Astrocyte (in vitro differentiated cells and primary cell): Measurements from ENCODE around the gene RGS8. TPM values are rescaled to one million over a fixed set of nuclear protein-coding genes. Genes with fewer than 3 reads are reported as not detected.

ENCODE experiments used
- DNase-seq: peaks from one replicate; pipeline ENCODE4 v3.0.0-alpha.2; 2010; ENCODE audit warnings: low read depth
- FAIRE-seq: peaks from 2 replicates; lab custom pipeline; 2011; peaks lifted over from hg19 to GRCh38; lab: Jason Lieb, UNC
- H2AFZ ChIP-seq: 2 replicates; pipeline ENCODE4 v1.6.0; 2012; ENCODE audit warnings: low read depth, low read length, inconsistent platforms
- H3K27ac ChIP-seq: 2 replicates; pipeline ENCODE4 v1.5.1; 2011; ENCODE audit warnings: low read depth, low read length, inconsistent platforms
- H3K27me3 ChIP-seq: 2 replicates; pipeline ENCODE4 v1.6.0; 2011; ENCODE audit warnings: low read length, inconsistent platforms; ENCODE audit not compliant: insufficient read depth
- H3K36me3 ChIP-seq: 2 replicates; pipeline ENCODE4 v1.5.1; 2011; ENCODE audit warnings: low read length, inconsistent platforms; ENCODE audit not compliant: insufficient read depth
- H3K4me1 ChIP-seq: 2 replicates; pipeline ENCODE4 v1.5.1; 2011; ENCODE audit warnings: low read length, inconsistent platforms; ENCODE audit not compliant: insufficient read depth
- H3K4me2 ChIP-seq: 2 replicates; pipeline ENCODE4 v1.6.0; 2012; ENCODE audit warnings: low read length, inconsistent platforms
- H3K4me3 ChIP-seq: 2 replicates; pipeline ENCODE4 v1.5.1; 2011; ENCODE audit warnings: low read depth, mild to moderate bottlenecking, low read length, inconsistent platforms; ENCODE audit not compliant: insufficient read depth
- H3K79me2 ChIP-seq: 2 replicates; pipeline ENCODE4 v1.6.0; 2012; ENCODE audit warnings: mild to moderate bottlenecking, low read length, inconsistent platforms; ENCODE audit not compliant: insufficient read depth
- H3K9ac ChIP-seq: 2 replicates; pipeline ENCODE4 v1.6.0; 2012; ENCODE audit warnings: mild to moderate bottlenecking, low read length, inconsistent platforms
- H3K9me3 ChIP-seq: 2 replicates; pipeline ENCODE4 v1.5.1; 2012; ENCODE audit warnings: low read depth, mild to moderate bottlenecking, low read length, inconsistent platforms; ENCODE audit not compliant: insufficient read depth
- H4K20me1 ChIP-seq: 2 replicates; pipeline ENCODE4 v1.6.0; 2012; ENCODE audit warnings: low read length, inconsistent platforms; ENCODE audit not compliant: insufficient read depth
- H3K27ac Mint-ChIP-seq: one replicate; pipeline ENCODE4 v1.8.0; 2021; ENCODE audit warnings: mild to moderate bottlenecking, mixed read lengths; ENCODE audit not compliant: unreplicated experiment
- H3K27me3 Mint-ChIP-seq: one replicate; pipeline ENCODE4 v1.8.0; 2021; ENCODE audit warnings: low read depth, mixed read lengths; ENCODE audit not compliant: unreplicated experiment
- H3K36me3 Mint-ChIP-seq: one replicate; pipeline ENCODE4 v1.8.0; 2021; ENCODE audit warnings: low read depth, mixed read lengths; ENCODE audit not compliant: unreplicated experiment
- H3K4me1 Mint-ChIP-seq: one replicate; pipeline ENCODE4 v1.8.0; 2021; ENCODE audit warnings: low read depth, mixed read lengths; ENCODE audit not compliant: unreplicated experiment
- H3K4me3 Mint-ChIP-seq: one replicate; pipeline ENCODE4 v1.8.0; 2021; ENCODE audit warnings: mild to moderate bottlenecking, moderate library complexity, mixed read lengths; ENCODE audit not compliant: unreplicated experiment
- H3K9me3 Mint-ChIP-seq: one replicate; pipeline ENCODE4 v1.8.0; 2021; ENCODE audit warnings: mild to moderate bottlenecking, mixed read lengths; ENCODE audit not compliant: unreplicated experiment
- CTCF ChIP-seq: IDR thresholded peaks from 2 replicates; pipeline ENCODE4 v1.5.1; 2011; ENCODE audit warnings: low read depth, mild to moderate bottlenecking, inconsistent platforms, low read length, moderate library complexity; ENCODE audit not compliant: insufficient read depth
- EZH2 ChIP-seq: IDR thresholded peaks from 2 replicates; pipeline ENCODE4 v1.6.1; 2012; ENCODE audit warnings: mild to moderate bottlenecking, low read length, inconsistent platforms; ENCODE audit not compliant: insufficient read depth
- total RNA-seq: library from RNA; stranded (reverse); gene quantifications from 2 replicates; pipeline ENCODE4 v1.2.1, GENCODE V29; 2021

Gene RGS8
- total RNA-seq, 1 donor from 2014 or later: 0.09 TPM

DNA sequence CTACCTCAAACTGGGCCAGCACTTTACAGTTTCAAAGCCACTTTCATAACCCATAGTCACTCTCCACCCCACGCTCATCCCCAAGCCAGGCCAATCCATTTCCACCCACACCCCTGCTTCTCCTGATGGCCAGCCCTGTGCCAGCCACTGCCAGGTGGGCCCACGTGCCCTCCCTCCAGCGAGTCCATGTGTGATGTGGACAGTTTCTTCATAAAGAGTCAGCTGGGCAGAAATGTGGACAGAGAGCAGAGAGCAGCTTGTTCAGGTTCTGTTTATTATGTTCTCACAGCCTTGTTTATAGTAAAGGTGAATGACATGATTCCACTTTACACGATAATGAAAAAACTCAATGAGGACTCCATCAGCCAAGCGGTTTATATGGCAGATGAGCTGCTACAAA, 42.8 kb downstream of the RGS8 start:
- TF ChIP-seq CTCF (no peak), EZH2 (no peak)
- no peaks in the 10 kb centered on the region for H4K20me1 ChIP-seq
- no peak for FAIRE-seq
- no peaks in the 10 kb centered on the region for H3K9me3 ChIP-seq
- no peak for DNase-seq
- H3K9me3 Mint-ChIP-seq: peaks cover 12% of the 10 kb centered on the region
- H3K4me1 Mint-ChIP-seq: peaks cover 7% of the 10 kb centered on the region
- no peaks in the 10 kb centered on the region for H3K79me2 ChIP-seq
- H3K27me3 ChIP-seq: peaks cover 3% of the 10 kb centered on the region
- H3K27ac ChIP-seq: no peak overlapping the region
- no peak overlapping the region for H3K9ac ChIP-seq
- no peak overlapping the region for H3K4me3 Mint-ChIP-seq
- H2AFZ ChIP-seq: no peak overlapping the region
- H3K4me3 ChIP-seq: no peak overlapping the region
- H3K27me3 Mint-ChIP-seq: peaks cover 18% of the 10 kb centered on the region
- no peaks in the 10 kb centered on the region for H3K36me3 ChIP-seq
- H3K4me1 ChIP-seq: no peaks in the 10 kb centered on the region
- no peak overlapping the region for H3K4me2 ChIP-seq
- no peak overlapping the region for H3K27ac Mint-ChIP-seq
- no peaks in the 10 kb centered on the region for H3K36me3 Mint-ChIP-seq

- Mint-ChIP-seq H3K4me3 (no peak overlapping the region), H3K36me3 (no peaks in the 10 kb centered on the region), H3K27me3 (peaks cover 19% of the 10 kb centered on the region), H3K27ac (no peak overlapping the region), H3K4me1 (peaks cover 7% of the 10 kb centered on the region), H3K9me3 (peaks cover 12% of the 10 kb centered on the region)
- Histone ChIP-seq H3K4me1 (no peaks in the 10 kb centered on the region), H3K79me2 (no peaks in the 10 kb centered on the region), H2AFZ (no peak overlapping the region), H3K4me2 (no peak overlapping the region), H4K20me1 (no peaks in the 10 kb centered on the region), H3K36me3 (no peaks in the 10 kb centered on the region), H3K9me3 (no peaks in the 10 kb centered on the region), H3K27ac (no peak overlapping the region), H3K4me3 (no peak overlapping the region), H3K27me3 (peaks cover 3% of the 10 kb centered on the region), H3K9ac (no peak overlapping the region)
- TF ChIP-seq EZH2 (no peak), CTCF (no peak)
- DNase-seq (no peak), FAIRE-seq (no peak)
Observed at GRCh38 chr1:182639330-182639729, 45.1 kb downstream of the RGS8 start.

DNA sequence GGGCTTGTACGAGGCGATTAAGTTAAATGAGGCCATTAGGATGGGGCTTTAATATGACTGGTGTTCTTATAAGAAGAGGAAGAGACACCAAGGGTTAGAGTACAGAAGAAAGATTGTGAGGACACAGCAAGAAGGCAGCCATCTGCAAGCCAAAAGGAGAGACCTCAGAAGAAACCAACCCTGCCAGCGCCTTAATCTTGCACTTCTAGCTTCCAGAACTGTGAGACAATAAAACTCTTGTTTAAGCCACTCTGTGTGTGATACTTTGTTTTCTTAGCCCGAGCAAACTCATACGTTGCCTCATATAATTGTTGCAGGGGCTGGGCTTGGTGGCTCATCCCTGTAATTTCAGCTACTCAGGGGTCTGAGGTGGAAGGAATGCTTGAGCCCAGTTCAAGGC, 46.6 kb downstream of the RGS8 start:
- no peak for TF ChIP-seq EZH2
- TF ChIP-seq CTCF: no peak
- H3K4me2 ChIP-seq: no peak overlapping the region
- H3K4me1 ChIP-seq: no peaks in the 10 kb centered on the region
- H3K9ac ChIP-seq: no peak overlapping the region
- H3K9me3 ChIP-seq: no peaks in the 10 kb centered on the region
- H3K27ac Mint-ChIP-seq: no peak overlapping the region
- H2AFZ ChIP-seq: no peak overlapping the region
- no peaks in the 10 kb centered on the region for H3K36me3 Mint-ChIP-seq
- no peak overlapping the region for H3K27ac ChIP-seq
- H3K4me3 Mint-ChIP-seq: no peak overlapping the region
- no peak overlapping the region for H3K4me3 ChIP-seq
- peaks cover 20% of the 10 kb centered on the region for H3K27me3 Mint-ChIP-seq
- H3K79me2 ChIP-seq: no peaks in the 10 kb centered on the region
- FAIRE-seq (no peak), DNase-seq (no peak)
- peaks cover 3% of the 10 kb centered on the region for H3K27me3 ChIP-seq
- no peaks in the 10 kb centered on the region for H3K36me3 ChIP-seq
- no peaks in the 10 kb centered on the region for H4K20me1 ChIP-seq
- H3K4me1 Mint-ChIP-seq: peaks cover 1% of the 10 kb centered on the region
- peaks cover 3% of the 10 kb centered on the region for H3K9me3 Mint-ChIP-seq
